22Rv1 (cell line): ENCODE measurements around the gene NAA38.

ENCODE experiments used
- H3K27ac ChIP-seq: fragments of 450-650 bp; 2 replicates; pipeline ENCODE4 v1.5.1; 2017
- ZFX ChIP-seq: fragments of 450-650 bp; IDR thresholded peaks from 2 replicates; pipeline ENCODE4 v1.6.1; 2017; ENCODE audit warnings: antibody characterized with exemption, borderline replicate concordance
- TF ChIP-seq, protein P1 (sequence below): fragments of 450-650 bp; IDR thresholded peaks from 2 replicates; pipeline ENCODE4 v1.5.1; 2017; ENCODE audit warnings: mild to moderate bottlenecking

The NAA38 gene

GRCh38 chr17:7885367-7886226 lies 28.2 kb upstream of the NAA38 start:
- TF ChIP-seq, protein P1, sequence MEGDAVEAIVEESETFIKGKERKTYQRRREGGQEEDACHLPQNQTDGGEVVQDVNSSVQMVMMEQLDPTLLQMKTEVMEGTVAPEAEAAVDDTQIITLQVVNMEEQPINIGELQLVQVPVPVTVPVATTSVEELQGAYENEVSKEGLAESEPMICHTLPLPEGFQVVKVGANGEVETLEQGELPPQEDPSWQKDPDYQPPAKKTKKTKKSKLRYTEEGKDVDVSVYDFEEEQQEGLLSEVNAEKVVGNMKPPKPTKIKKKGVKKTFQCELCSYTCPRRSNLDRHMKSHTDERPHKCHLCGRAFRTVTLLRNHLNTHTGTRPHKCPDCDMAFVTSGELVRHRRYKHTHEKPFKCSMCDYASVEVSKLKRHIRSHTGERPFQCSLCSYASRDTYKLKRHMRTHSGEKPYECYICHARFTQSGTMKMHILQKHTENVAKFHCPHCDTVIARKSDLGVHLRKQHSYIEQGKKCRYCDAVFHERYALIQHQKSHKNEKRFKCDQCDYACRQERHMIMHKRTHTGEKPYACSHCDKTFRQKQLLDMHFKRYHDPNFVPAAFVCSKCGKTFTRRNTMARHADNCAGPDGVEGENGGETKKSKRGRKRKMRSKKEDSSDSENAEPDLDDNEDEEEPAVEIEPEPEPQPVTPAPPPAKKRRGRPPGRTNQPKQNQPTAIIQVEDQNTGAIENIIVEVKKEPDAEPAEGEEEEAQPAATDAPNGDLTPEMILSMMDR: no peak
- TF ChIP-seq ZFX: no peak
- H3K27ac ChIP-seq: peak overlapping the region; percentile 100

GRCh38 chr17:7884581-7885366 lies 27.4 kb upstream of the NAA38 start:
- peak overlapping the region; percentile 100 for H3K27ac ChIP-seq
- TF ChIP-seq ZFX: no peak
- TF ChIP-seq, protein P1: no peak

DNA sequence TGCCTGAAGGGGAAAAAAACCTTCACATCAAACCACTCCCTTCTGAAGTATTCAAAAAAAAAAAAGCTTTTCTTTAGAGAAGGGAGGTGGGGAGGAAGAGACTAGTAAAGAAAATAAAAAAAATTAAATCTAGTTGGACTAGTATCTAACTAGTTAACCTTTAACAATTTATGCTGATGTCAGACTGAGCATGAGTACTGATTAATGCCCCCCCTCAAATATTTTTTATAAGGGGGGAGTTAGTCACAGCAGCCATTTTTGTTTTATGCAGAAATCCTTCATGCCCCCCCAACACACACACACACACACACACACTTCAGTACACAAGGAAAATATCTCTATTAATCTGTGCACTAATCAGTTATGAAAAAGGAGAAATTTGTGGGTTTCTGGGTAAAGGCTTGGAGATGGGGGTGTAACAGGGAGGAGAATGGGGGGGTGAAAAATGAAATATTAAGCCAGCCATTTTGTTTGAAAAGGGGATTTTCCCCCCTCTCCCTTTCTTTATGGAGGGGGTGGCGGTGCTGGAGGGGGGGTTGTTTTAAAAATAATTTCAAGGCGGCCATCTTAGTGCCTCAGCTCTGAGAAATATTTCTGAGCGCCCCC lies 26.5 kb upstream of the NAA38 start:
- peak overlapping the region; percentile 100 for H3K27ac ChIP-seq
- TF ChIP-seq, protein P1: no peak
- TF ChIP-seq ZFX: no peak

GRCh38 chr17:7882629-7883028 lies 25.3 kb upstream of the NAA38 start:
- peak overlapping the region; percentile 100 for H3K27ac ChIP-seq
- TF ChIP-seq, protein P1: no peak
- no peak for TF ChIP-seq ZFX

DNA sequence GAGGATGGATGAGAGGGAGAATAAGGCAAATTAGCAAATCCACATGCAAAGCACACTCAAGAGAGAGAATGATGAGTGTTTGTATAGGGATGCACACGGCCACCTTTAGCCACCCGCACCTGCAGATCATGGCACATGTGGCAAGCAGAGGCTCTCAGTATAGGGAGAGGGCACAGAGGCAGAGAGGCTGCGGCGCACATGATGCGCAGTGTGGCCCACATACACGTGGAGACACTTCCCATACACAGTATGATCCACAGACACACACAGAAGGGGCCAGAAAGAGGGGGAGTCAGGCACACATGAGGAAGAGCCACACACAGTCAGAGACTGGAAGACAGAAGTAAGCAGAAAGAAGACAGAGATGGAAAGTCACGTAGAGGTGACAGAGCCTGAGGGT lies 24.7 kb upstream of the NAA38 start:
- TF ChIP-seq ZFX: no peak
- TF ChIP-seq, protein P1: no peak
- peak overlapping the region; percentile 100; the same call in 1 of the 2 replicates for H3K27ac ChIP-seq

DNA sequence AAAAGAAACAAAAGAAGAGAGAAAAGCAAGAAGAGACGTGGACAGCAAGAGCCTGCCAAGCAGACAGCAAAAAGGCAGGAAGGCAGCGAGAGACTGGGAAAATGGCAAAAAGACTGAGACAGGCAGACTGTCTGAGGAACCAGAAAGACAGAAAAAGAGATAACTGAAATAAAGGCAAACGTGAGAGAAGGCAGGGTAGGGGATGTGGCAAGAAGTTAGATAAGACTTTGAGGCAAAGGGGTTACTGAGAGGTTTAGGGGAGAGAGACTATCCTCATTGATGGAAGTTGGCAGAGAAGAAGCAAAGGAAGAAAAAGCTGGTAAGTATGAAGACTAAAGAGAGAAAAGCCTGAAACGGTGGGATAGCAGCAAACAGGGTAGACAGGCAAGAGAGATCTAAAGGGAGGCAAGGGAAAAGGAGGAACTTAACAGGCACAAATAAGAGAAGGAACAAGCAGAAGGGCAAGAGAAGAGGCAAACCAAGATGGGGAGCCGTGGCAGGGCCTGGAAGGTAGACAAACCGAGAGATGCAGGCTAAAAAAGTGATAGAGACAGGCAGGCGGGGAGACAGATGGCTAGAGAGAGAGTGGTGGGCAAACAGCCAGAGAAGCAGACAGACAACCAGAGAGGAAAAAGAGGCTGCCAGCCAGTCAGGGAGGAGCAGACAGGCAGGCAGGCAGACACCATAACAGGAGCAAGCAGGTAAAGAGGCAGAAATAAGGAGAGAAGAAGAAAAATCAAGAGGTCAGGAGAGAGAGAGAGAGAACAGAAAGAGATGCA lies 24.1 kb upstream of the NAA38 start:
- no peak for TF ChIP-seq ZFX
- H3K27ac ChIP-seq: peak overlapping the region; percentile 100
